Measurements from ENCODE around the gene SPO11. TPM values are rescaled to one million over a fixed set of nuclear protein-coding genes. Genes with fewer than 3 reads are reported as not detected.

The SPO11 gene
- total RNA-seq, 2 experiments from 2014 or later: not detected

DNA sequence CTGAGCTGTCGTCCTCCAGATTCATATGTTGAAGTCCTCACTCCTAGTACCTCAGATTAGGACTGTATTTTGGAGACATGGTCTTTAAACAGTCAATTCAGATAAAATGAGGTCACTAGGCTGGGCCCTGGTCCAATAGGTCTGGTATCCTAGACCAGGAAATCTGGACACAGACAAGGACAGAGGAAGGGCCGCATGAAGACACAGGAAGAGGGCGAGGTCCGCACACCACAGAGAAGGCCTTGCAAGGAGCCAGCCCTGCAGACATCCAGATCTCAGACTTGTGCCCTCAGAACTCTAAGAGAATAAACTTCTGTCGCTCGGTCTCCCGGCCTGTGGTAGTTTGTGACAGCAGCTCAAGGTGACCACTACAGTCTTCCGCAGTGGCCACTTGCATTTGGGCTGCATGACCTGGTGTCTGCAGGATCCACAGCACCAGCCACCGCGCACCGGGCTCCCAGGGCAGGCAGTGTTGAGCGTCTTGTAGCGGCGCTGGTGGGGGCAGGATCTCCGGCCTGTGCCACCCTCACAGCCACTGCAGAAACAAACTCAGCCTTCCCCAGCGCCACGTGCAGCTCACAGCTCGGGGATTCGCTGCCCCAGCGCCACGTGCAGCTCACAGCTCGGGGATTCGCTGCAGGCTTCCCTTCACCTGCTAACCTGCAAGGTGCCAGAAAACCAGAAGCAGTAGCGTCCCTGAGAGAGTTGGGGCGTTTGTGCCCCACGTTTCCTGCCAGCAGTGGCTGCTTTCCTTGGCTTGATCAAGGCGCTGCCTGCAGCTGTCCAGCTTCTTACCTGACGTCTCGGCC is 55.6 kb downstream of the SPO11 start:
- TF ChIP-seq, protein P1, sequence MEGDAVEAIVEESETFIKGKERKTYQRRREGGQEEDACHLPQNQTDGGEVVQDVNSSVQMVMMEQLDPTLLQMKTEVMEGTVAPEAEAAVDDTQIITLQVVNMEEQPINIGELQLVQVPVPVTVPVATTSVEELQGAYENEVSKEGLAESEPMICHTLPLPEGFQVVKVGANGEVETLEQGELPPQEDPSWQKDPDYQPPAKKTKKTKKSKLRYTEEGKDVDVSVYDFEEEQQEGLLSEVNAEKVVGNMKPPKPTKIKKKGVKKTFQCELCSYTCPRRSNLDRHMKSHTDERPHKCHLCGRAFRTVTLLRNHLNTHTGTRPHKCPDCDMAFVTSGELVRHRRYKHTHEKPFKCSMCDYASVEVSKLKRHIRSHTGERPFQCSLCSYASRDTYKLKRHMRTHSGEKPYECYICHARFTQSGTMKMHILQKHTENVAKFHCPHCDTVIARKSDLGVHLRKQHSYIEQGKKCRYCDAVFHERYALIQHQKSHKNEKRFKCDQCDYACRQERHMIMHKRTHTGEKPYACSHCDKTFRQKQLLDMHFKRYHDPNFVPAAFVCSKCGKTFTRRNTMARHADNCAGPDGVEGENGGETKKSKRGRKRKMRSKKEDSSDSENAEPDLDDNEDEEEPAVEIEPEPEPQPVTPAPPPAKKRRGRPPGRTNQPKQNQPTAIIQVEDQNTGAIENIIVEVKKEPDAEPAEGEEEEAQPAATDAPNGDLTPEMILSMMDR (IDR thresholded peaks at IDR 0.05): no peak
- CTCF ChIA-PET: no interaction called here
- POLR2A ChIA-PET: interaction anchor here (3.9 kb wide), 1 partner anchor 13 kb away, joined by 25 read pairs; no protein-coding TSS in a partner anchor
- Mint-ChIP-seq H3K27me3 (no peaks in the 10 kb centered on the region), H3K9me3 (no peaks in the 10 kb centered on the region), H3K27ac (no peak overlapping the region), H3K4me3 (no peak overlapping the region), H3K36me3 (ENCODE audit: low read depth) (peaks cover 40% of the 10 kb centered on the region), H3K4me1 (ENCODE audit: low read depth) (peaks cover 26% of the 10 kb centered on the region)
- peaks cover 16% of the 10 kb centered on the region for H3K36me3 ChIP-seq (ENCODE audit: insufficient read depth, low read length)
- intact Hi-C loops (cut with DNase I, micrococcal nuclease): loop anchor here (5.0 to 10.0 kb wide), 2 partner anchors 207 to 820 kb away; no protein-coding TSS in a partner anchor
- peaks cover 29% of the 10 kb centered on the region for H3K4me1 ChIP-seq (ENCODE audit: insufficient read depth, low read length)
- no peak for ATAC-seq (ENCODE audit: poor library complexity)
- H3K27me3 ChIP-seq (ENCODE audit: control insufficient read depth in 1 of 2, insufficient read depth in 2 of 2, low read length in 2 of 2): no peaks in the 10 kb centered on the region
- H3K9me3 ChIP-seq (ENCODE audit: control insufficient read depth in 1 of 2, insufficient read depth in 1 of 2, low read length in 2 of 2): no peaks in the 10 kb centered on the region
- no peak overlapping the region for H3K4me3 ChIP-seq (ENCODE audit: low read length)
- DNase-seq: no peak
- H3K27ac ChIP-seq (ENCODE audit: low read depth in 1 of 2, low read length in 2 of 2): no peak overlapping the region

DNA sequence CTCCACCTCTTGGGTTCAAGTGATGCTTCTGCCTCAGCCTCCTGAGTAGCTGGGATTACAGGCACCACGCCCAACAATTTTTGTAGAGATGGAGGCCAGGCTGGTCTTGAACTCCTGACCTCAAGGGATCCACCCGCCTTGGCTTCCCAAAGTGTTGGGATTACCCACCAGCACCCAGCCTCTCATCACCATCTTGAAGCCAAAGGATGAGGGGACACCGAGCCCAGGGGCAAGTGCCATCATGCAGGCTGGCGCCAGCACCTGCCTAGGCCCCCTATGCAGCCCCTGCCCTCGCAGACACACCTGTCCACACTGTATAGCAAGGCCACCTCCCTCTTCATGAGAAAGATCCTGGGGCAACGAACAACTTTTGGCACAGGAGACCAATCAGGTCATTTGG is 56.3 kb downstream of the SPO11 start:
- no peak overlapping the region for H3K27ac Mint-ChIP-seq
- intact Hi-C loops (cut with DNase I, micrococcal nuclease): loop anchor here in 1 of 2 experiments (10.0 kb wide), 1 partner anchor 819 kb away; no protein-coding TSS in a partner anchor
- ChIA-PET CTCF (interaction anchor here (0.7 kb wide), 1 partner anchor 12 kb away, joined by 3 read pairs; no protein-coding TSS in a partner anchor), POLR2A (no interaction called here)
- H3K27me3 Mint-ChIP-seq: no peaks in the 10 kb centered on the region
- H3K4me1 Mint-ChIP-seq (ENCODE audit: low read depth): peaks cover 31% of the 10 kb centered on the region
- H3K4me3 Mint-ChIP-seq: no peak overlapping the region
- DNase-seq (no peak), ATAC-seq (ENCODE audit: poor library complexity) (no peak)
- H3K36me3 Mint-ChIP-seq (ENCODE audit: low read depth): peaks cover 44% of the 10 kb centered on the region
- Histone ChIP-seq H3K4me3 (ENCODE audit: low read length) (no peak overlapping the region), H3K27ac (ENCODE audit: low read depth in 1 of 2, low read length in 2 of 2) (no peak overlapping the region), H3K9me3 (ENCODE audit: control insufficient read depth in 1 of 2, insufficient read depth in 1 of 2, low read length in 2 of 2) (no peaks in the 10 kb centered on the region), H3K36me3 (ENCODE audit: insufficient read depth, low read length) (peaks cover 8% of the 10 kb centered on the region), H3K4me1 (ENCODE audit: insufficient read depth, low read length) (peaks cover 37% of the 10 kb centered on the region), H3K27me3 (ENCODE audit: control insufficient read depth in 1 of 2, insufficient read depth in 2 of 2, low read length in 2 of 2) (no peaks in the 10 kb centered on the region)
- no peaks in the 10 kb centered on the region for H3K9me3 Mint-ChIP-seq
- TF ChIP-seq, protein P1 (IDR thresholded peaks at IDR 0.05): no peak

DNA sequence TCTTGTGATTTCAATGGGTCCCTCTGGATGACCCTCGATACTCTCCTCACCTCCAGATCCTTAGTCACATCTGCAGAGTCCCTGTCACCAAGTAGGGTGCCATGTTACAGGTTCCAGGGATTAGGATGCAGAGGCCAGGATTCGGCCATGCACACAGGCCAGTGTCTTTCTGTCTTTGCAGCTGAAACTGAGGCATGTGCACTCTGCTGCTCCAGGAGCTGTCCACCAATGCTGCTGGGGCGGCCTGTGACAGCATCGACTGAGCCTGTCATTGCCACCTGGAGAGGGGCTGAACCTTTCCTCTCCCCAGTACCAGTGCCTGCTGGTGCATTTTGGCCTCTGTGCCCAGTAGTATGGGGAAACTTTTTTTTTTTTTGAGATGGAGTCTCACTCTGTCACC is 57.2 kb downstream of the SPO11 start:
- Histone ChIP-seq H3K27me3 (ENCODE audit: control insufficient read depth in 1 of 2, insufficient read depth in 2 of 2, low read length in 2 of 2) (no peaks in the 10 kb centered on the region), H3K9me3 (ENCODE audit: control insufficient read depth in 1 of 2, insufficient read depth in 1 of 2, low read length in 2 of 2) (no peaks in the 10 kb centered on the region), H3K4me1 (ENCODE audit: insufficient read depth, low read length) (peaks cover 34% of the 10 kb centered on the region), H3K27ac (ENCODE audit: low read depth in 1 of 2, low read length in 2 of 2) (no peak overlapping the region), H3K4me3 (ENCODE audit: low read length) (no peak overlapping the region), H3K36me3 (ENCODE audit: insufficient read depth, low read length) (peaks cover 7% of the 10 kb centered on the region)
- Mint-ChIP-seq H3K4me3 (peak overlapping the region; percentile 15), H3K27ac (no peak overlapping the region), H3K9me3 (no peaks in the 10 kb centered on the region), H3K36me3 (ENCODE audit: low read depth) (peaks cover 42% of the 10 kb centered on the region), H3K27me3 (no peaks in the 10 kb centered on the region), H3K4me1 (ENCODE audit: low read depth) (peaks cover 27% of the 10 kb centered on the region)
- CTCF ChIA-PET: no interaction called here
- TF ChIP-seq, protein P1 (IDR thresholded peaks at IDR 0.05): no peak
- DNase-seq (no peak), ATAC-seq (ENCODE audit: poor library complexity) (no peak)
- intact Hi-C loops (cut with DNase I, micrococcal nuclease): loop anchor here in 1 of 2 experiments (10.0 kb wide), 1 partner anchor 818 kb away; no protein-coding TSS in a partner anchor
- POLR2A ChIA-PET: interaction anchor here (1.1 kb wide), 1 partner anchor 233 kb away, joined by 3 read pairs; the partner anchor contains the start of gene ZBP1

All from CD4-positive, alpha-beta T cell (primary cell).